ENCODE results near the gene RERG. TPM values are rescaled to one million over a fixed set of nuclear protein-coding genes. Genes with fewer than 3 reads are reported as not detected.

The RERG gene
- total RNA-seq, 1 experiment from 2014 or later: not detected

GRCh38 chr12:15194456-15195368 lies 26.5 kb downstream of the RERG start:
- DNase-seq (ENCODE audit: extremely low read depth, low read depth): no peak

- DNase-seq (ENCODE audit: extremely low read depth, low read depth): no peak
Observed at GRCh38 chr12:15193946-15194345, 27.3 kb downstream of the RERG start.

- no peak for DNase-seq (ENCODE audit: extremely low read depth, low read depth)
Observed at GRCh38 chr12:15192720-15193119, 28.5 kb downstream of the RERG start.

- DNase-seq (ENCODE audit: extremely low read depth, low read depth): no peak
Observed at GRCh38 chr12:15188127-15188526, 33.1 kb downstream of the RERG start.

- DNase-seq (ENCODE audit: extremely low read depth, low read depth): no peak
Observed at GRCh38 chr12:15186597-15186996, 34.6 kb downstream of the RERG start.

DNA sequence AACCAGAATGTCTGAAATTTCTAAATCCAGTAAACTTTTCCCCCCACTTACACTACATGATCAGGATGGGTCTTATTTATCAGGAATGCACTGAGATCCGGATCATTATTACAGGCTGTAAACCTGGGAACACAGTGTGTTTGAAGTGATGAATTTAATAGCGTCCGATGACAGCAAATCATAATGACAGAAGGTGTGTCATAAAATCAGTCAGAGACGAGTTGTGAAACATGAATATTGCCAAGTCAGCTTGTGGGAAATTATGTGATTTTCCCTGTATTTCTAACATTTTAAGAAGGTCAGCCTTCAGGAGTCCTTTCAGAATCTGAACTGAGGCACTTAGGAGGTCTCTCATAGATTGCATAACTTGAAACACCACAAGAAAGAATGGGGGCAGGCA lies 36.7 kb downstream of the RERG start:
- DNase-seq (ENCODE audit: extremely low read depth, low read depth): no peak

- no peak for DNase-seq (ENCODE audit: extremely low read depth, low read depth)
Observed at GRCh38 chr12:15183821-15184220, 37.4 kb downstream of the RERG start.

GRCh38 chr12:15181017-15181683 lies 40.1 kb downstream of the RERG start:
- DNase-seq (ENCODE audit: extremely low read depth, low read depth): no peak

DNA sequence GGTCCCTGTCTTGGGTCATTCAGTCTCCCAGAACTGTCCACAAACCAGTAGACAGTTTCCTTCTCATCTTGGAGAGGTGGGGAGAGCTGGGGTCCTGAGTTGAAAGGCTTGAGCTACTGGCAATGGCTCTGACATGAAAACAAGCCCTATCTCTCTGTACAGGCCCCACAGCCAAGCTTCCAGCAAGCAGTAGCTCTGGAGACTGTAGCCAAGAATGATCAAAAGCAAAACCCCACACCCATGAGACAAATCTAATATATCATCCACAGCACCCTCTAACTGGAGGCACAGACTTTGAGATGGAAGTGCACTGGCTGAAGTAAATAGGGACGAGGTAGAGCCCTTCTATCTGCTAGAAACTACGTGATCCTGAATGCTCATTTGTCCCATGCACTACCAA lies 40.9 kb downstream of the RERG start:
- DNase-seq (ENCODE audit: extremely low read depth, low read depth): no peak

- no peak for DNase-seq (ENCODE audit: extremely low read depth, low read depth)
Observed at GRCh38 chr12:15179672-15180071, 41.5 kb downstream of the RERG start.

DNA sequence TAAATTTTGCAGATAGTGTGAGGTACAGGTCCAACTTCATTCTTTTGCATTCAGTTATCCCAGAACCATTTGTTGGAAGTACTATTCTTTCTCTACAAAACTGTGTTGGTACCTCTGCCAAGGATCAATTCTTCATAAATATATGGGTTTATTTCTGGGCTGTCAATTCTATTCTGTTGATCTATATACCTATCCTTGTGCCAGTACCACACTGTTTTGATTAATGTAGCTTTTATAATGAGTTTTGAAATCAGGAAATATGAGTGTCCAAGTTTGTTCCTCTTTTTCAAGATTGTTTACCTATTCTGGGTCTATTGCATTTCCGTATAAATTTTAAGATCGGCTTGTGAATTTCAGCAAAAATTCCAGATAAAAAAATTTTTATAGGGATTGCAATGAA lies 48.1 kb downstream of the RERG start:
- no peak for DNase-seq (ENCODE audit: extremely low read depth, low read depth)

DNA sequence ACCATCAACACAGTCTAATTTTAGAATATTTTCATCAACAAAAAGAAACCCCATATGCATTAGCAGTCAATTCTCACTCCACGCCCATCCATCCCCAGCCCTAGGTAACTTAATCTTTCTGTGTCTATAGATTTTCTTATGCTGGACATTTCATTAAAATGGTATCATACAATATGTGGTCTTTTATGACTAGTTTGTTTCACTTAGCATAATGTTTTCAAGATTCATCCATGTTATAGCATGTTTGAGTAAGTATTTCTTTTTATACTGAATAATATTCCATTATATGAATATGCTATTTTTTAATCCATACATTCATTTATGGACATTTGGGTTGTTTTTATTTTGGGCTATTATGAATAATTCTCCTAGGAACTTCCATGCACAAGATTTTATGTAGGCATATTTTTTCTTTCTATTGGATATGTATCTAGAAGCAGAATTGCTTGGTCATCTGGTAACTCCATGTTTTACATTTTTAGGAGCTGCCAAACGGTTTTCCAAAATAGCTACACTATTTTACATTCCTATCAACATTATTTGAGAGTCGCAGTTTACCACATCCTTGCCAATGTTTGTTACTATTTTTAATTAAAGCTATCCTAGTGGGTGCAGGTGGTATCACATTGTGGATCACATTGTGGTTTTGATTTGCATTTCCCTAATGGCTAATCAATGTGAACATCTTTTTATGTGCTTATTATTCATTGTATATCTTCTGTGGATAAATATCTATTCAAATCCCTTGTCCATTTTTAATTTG lies 49.0 kb downstream of the RERG start:
- DNase-seq (ENCODE audit: extremely low read depth, low read depth): no peak

GRCh38 chr12:15171012-15171655 lies 50.1 kb downstream of the RERG start:
- no peak for DNase-seq (ENCODE audit: extremely low read depth, low read depth)

DNA sequence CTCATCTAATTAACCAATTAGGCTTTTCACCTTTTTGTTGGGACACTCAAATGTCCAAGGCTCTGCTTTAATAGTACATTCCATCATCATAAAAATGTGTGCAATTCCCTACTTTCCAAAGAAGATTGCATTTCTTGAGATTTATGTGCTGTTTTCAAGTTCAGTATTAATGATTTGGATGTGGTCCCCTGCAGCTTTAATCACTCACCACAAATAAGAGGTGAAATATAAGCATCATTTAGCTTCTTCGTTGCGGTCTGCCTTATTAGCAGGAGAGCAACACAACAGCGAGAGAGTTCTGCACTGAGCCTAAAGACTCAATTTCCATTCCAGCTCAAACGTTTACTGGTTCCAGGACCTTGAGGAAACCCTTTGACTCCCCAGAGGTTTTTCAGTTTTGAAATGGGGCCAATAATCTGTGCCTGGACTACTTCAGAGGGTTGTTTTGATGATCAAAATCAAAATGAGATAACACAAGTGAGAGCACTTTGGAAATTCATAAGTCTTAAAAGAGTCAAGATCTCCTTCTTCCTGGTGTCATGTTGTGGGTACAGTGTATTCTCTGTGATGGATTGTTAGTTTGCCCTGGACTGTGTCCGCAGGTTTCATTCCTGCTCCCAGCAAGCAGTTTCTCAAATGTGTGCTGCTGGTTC lies 53.1 kb downstream of the RERG start:
- DNase-seq (ENCODE audit: extremely low read depth, low read depth): no peak

- no peak for DNase-seq (ENCODE audit: extremely low read depth, low read depth)
Observed at GRCh38 chr12:15165012-15165659, 56.1 kb downstream of the RERG start.

DNA sequence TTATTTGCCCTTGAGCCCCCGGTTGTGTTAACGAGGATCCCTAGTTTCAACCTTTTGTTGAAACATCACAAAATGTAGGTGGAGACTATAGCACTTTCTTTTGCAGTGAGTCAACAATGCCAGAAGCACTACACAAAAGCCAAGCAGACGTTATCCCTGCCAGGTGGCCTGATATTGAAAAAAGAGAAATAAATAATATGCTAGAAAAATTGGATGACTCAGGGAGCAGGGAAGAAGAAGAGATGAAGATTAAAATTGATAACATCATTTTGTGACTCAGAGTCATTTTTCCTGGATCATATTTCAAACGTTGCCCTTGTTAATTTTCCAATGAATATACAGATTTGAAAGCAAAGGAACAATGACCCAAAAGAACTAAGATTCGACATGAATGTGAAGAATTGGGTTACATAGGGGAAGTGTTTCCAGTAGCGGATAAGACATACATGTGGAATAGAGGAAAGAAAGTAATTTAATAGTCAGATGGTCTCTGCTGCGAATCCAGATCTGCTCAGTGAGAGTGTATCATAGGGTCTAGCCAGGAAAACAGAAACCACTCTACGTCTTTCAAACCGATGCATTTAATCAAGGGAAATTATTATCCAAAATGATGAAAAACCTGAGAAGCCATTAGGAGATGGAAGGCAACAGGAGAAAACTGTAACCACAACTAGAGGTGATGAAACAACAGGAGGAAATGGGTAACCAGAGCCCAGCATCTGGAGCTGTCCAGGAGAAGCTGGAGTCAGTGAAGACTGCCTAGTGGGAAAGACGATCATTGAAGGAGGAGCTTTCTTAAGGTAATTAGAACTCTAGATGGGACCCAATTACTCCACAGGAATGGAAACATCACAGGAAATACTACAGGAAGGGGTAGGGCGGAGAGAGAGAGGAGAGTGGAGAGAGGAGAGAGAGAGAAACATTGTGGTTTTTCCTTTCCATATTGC lies 57.9 kb downstream of the RERG start:
- DNase-seq (ENCODE audit: extremely low read depth, low read depth): no peak

- DNase-seq (ENCODE audit: extremely low read depth, low read depth): no peak
Observed at GRCh38 chr12:15158083-15158482, 63.1 kb downstream of the RERG start.

DNA sequence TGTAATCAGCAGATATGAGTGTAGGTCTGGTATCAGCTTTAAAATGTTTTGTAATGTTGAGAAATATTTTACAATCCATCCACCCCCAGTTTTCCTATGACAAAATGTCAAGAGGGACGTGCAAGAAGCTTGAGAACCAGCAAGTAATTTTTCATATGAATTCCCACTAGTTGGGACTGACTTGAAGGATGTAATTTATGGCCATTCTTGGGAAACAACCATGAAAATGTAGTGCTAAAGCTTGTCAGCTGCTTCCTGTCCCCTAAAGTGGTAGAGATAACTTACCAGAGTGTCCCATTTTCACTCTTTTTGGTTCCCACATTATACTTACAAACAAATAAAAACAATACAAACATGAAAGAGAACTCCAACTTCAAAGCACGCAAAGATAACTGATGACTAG lies 63.9 kb downstream of the RERG start:
- no peak for DNase-seq (ENCODE audit: extremely low read depth, low read depth)

GRCh38 chr12:15155271-15155670 lies 65.9 kb downstream of the RERG start:
- no peak for DNase-seq (ENCODE audit: extremely low read depth, low read depth)
